SU-DHL-6 (cell line): Measurements from ENCODE around the gene SLC4A7.

Experiments
- H2AFZ ChIP-seq: fragments of 200-600 bp; sonication (generic); 2 replicates; pipeline ENCODE4 v1.6.1; 2014; ENCODE audit warnings: low read depth, mild to moderate bottlenecking, moderate library complexity, mixed read lengths, antibody characterized with exemption, low read length; ENCODE audit not compliant: severe bottlenecking
- H3F3A ChIP-seq: fragments of 200-600 bp; shearing (Covaris generic); 2 replicates; pipeline ENCODE4 v1.6.0; 2016; ENCODE audit warnings: antibody characterized with exemption, mild to moderate bottlenecking; ENCODE audit not compliant: insufficient read depth
- H3K27ac ChIP-seq: fragments of 200-600 bp; sonication (generic); 2 replicates; pipeline ENCODE4 v1.5.1; 2016; ENCODE audit warnings: low read depth, mild to moderate bottlenecking, low read length, moderate library complexity, mixed read lengths
- H3K27me3 ChIP-seq: fragments of 200-600 bp; sonication (generic), shearing (Covaris generic); 2 replicates; pipeline ENCODE4 v1.6.0; 2014; ENCODE audit warnings: mild to moderate bottlenecking, low read length
- H3K36me3 ChIP-seq: fragments of 200-600 bp; sonication (generic); 2 replicates; pipeline ENCODE4 v1.6.1; 2014; ENCODE audit warnings: mild to moderate bottlenecking, low read length, mixed read lengths
- H3K4me2 ChIP-seq: fragments of 300-600, 200-600 bp; shearing (Covaris generic), sonication (generic); 2 replicates; pipeline ENCODE4 v1.6.0; 2014; ENCODE audit warnings: low read length, low read depth, mild to moderate bottlenecking; ENCODE audit not compliant: poor library complexity, severe bottlenecking
- H3K4me3 ChIP-seq: fragments of 200-600 bp; sonication (generic); 2 replicates; pipeline ENCODE4 v1.5.1; 2014; ENCODE audit warnings: antibody characterized with exemption, low read length, mild to moderate bottlenecking, mixed read lengths; ENCODE audit not compliant: insufficient read depth, poor library complexity, severe bottlenecking
- H3K79me2 ChIP-seq: fragments of 200-600 bp; sonication (generic); 2 replicates; pipeline ENCODE4 v1.6.1; 2014; ENCODE audit warnings: mild to moderate bottlenecking, low read length, moderate library complexity; ENCODE audit not compliant: insufficient read depth
- H3K9ac ChIP-seq: fragments of 200-600 bp; sonication (generic); 2 replicates; pipeline ENCODE4 v1.7.0; 2014; ENCODE audit warnings: mild to moderate bottlenecking, low read length
- H3K9me2 ChIP-seq: fragments of 200-600 bp; sonication (generic); replicated peaks from 2 replicates; pipeline ENCODE4 v1.6.1; 2014; ENCODE audit warnings: low read length; ENCODE audit not compliant: insufficient read depth
- H3K9me3 ChIP-seq: fragments of 200-600 bp; sonication (generic); 2 replicates; pipeline ENCODE4 v1.6.1; 2014; ENCODE audit warnings: low read length, mixed read lengths; ENCODE audit not compliant: insufficient read depth
- H4K20me1 ChIP-seq: fragments of 200-600 bp; sonication (generic); 2 replicates; pipeline ENCODE4 v1.6.1; 2014; ENCODE audit warnings: low read depth, mild to moderate bottlenecking, antibody characterized with exemption, low read length, moderate library complexity, mixed read lengths
- EZH2phosphoT487 ChIP-seq: fragments of 200-600 bp; sonication (generic), shearing (Covaris generic); conservative IDR thresholded peaks from 2 replicates; pipeline ENCODE4 v1.6.1; 2018; ENCODE audit warnings: mild to moderate bottlenecking, antibody characterized with exemption, low read length, moderate library complexity, mixed read lengths
- TF ChIP-seq, protein P1 (sequence below): fragments of 200-600 bp; sonication (generic); IDR thresholded peaks from one replicate; pipeline ENCODE4 v1.5.1; 2017; ENCODE audit warnings: antibody characterized with exemption, mild to moderate bottlenecking, low read length, moderate library complexity; ENCODE audit not compliant: insufficient read depth, poor library complexity, severe bottlenecking

SLC4A7 gene

DNA sequence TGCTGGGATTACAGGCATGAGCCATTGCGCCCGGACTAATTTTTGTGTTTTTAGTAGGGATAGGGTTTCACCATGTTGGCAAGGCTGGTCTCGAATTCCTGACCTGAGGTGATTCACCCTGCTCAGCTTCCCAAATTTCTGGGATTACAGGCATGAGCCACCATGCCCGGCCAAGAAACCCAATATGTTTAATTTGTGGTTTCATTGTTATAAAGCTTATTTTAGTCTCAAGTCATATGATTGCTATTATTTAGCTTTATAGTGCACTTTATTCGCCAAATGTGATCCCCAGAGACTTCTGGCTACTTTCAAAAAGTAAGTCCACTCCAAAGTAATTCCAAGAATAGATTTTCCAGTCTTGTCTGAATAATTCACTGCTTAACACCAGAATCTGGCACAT lies 19.3 kb upstream of the SLC4A7 start:
- H3K27ac ChIP-seq: no peak overlapping the region
- no peak overlapping the region for H3K4me3 ChIP-seq
- no peaks in the 10 kb centered on the region for H3K27me3 ChIP-seq
- no peaks in the 10 kb centered on the region for H3F3A ChIP-seq
- no peaks in the 10 kb centered on the region for H4K20me1 ChIP-seq
- H3K79me2 ChIP-seq: no peaks in the 10 kb centered on the region
- no peaks in the 10 kb centered on the region for H3K9me3 ChIP-seq
- TF ChIP-seq EZH2phosphoT487: no peak
- TF ChIP-seq, protein P1, sequence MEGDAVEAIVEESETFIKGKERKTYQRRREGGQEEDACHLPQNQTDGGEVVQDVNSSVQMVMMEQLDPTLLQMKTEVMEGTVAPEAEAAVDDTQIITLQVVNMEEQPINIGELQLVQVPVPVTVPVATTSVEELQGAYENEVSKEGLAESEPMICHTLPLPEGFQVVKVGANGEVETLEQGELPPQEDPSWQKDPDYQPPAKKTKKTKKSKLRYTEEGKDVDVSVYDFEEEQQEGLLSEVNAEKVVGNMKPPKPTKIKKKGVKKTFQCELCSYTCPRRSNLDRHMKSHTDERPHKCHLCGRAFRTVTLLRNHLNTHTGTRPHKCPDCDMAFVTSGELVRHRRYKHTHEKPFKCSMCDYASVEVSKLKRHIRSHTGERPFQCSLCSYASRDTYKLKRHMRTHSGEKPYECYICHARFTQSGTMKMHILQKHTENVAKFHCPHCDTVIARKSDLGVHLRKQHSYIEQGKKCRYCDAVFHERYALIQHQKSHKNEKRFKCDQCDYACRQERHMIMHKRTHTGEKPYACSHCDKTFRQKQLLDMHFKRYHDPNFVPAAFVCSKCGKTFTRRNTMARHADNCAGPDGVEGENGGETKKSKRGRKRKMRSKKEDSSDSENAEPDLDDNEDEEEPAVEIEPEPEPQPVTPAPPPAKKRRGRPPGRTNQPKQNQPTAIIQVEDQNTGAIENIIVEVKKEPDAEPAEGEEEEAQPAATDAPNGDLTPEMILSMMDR: no peak
- H3K36me3 ChIP-seq: no peaks in the 10 kb centered on the region
- H3K4me2 ChIP-seq: no peak overlapping the region
- no peak overlapping the region for H2AFZ ChIP-seq
- no peak overlapping the region for H3K9ac ChIP-seq
- H3K9me2 ChIP-seq: no peaks in the 10 kb centered on the region

DNA sequence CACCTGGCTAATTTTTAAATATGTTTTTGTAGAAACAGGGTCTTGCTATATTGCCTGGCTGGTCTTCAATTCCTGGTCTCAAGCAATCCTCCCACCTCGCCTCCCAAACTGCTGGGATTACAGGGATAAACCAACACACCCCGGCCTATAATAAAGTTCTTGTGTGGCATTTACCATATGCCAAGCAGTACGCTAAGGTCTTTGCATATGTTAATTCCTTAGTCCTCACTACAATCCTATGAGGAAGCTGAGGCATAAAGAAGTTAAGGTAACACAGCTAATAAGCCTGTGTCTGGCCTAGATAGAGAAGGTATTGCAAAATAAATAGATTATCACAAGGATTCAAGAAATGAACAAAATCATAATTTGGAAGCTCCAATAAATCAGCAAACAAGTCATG lies 17.6 kb upstream of the SLC4A7 start:
- no peaks in the 10 kb centered on the region for H3K79me2 ChIP-seq
- H3K9me3 ChIP-seq: no peaks in the 10 kb centered on the region
- H3F3A ChIP-seq: no peaks in the 10 kb centered on the region
- no peak overlapping the region for H3K4me2 ChIP-seq
- no peaks in the 10 kb centered on the region for H3K36me3 ChIP-seq
- H3K27ac ChIP-seq: no peak overlapping the region
- H3K9ac ChIP-seq: no peak overlapping the region
- no peak overlapping the region for H2AFZ ChIP-seq
- H3K4me3 ChIP-seq: no peak overlapping the region
- H4K20me1 ChIP-seq: no peaks in the 10 kb centered on the region
- no peak for TF ChIP-seq EZH2phosphoT487
- TF ChIP-seq, protein P1: no peak
- H3K9me2 ChIP-seq: no peaks in the 10 kb centered on the region
- H3K27me3 ChIP-seq: no peaks in the 10 kb centered on the region

DNA sequence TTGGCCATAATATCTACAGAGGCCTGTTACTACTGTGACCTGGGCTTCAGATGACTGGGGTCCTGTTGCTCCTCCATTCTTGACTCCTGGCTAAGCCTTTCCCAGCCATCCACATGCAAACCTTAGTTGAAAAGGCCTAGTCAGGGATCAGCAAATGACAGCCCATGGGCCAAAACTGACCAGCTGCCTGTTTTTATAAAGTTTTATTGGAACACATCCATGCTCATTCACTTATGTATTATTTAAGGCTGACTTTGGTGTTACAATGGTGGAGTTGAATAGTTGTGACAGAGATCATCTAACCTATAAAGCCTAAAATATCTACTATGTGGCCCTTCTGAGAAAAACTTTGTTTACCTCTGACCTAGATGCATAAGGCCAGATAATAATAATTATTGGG lies 16.8 kb upstream of the SLC4A7 start:
- no peak overlapping the region for H3K4me2 ChIP-seq
- H3K9ac ChIP-seq: no peak overlapping the region
- TF ChIP-seq, protein P1: no peak
- no peak for TF ChIP-seq EZH2phosphoT487
- H3F3A ChIP-seq: no peaks in the 10 kb centered on the region
- no peaks in the 10 kb centered on the region for H3K79me2 ChIP-seq
- no peaks in the 10 kb centered on the region for H3K9me3 ChIP-seq
- H3K9me2 ChIP-seq: no peaks in the 10 kb centered on the region
- H3K4me3 ChIP-seq: no peak overlapping the region
- H2AFZ ChIP-seq: no peak overlapping the region
- no peaks in the 10 kb centered on the region for H3K27me3 ChIP-seq
- H3K27ac ChIP-seq: no peak overlapping the region
- no peaks in the 10 kb centered on the region for H4K20me1 ChIP-seq
- no peaks in the 10 kb centered on the region for H3K36me3 ChIP-seq

DNA sequence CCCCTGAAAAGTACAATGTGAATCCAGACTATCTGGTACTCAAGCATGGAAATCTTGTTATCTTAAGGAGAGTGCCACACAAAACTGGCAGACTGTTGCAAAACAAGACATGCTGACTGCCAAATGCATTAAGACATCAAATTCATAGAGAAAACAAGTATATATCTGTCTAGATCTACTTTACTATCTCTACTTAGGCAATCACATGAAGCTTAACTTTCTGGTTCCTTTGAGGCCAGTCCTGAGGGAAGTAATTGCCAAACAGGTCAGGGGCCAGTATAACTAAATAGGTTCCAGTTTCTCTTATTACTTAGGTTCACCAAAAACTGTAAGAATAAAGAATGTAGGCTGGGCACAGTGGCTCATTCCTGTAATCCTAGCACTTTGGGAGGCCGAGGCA lies 15.9 kb upstream of the SLC4A7 start:
- TF ChIP-seq EZH2phosphoT487: no peak
- TF ChIP-seq, protein P1: no peak
- Histone ChIP-seq H3K27me3 (no peaks in the 10 kb centered on the region), H3K36me3 (no peaks in the 10 kb centered on the region)

More for the DNA sequence above, 15.9 kb upstream of the SLC4A7 start:
- H3K9ac ChIP-seq: no peak overlapping the region
- no peaks in the 10 kb centered on the region for H4K20me1 ChIP-seq
- H2AFZ ChIP-seq: no peak overlapping the region
- no peaks in the 10 kb centered on the region for H3F3A ChIP-seq
- no peak overlapping the region for H3K27ac ChIP-seq
- H3K9me2 ChIP-seq: no peaks in the 10 kb centered on the region
- no peak overlapping the region for H3K4me2 ChIP-seq
- no peaks in the 10 kb centered on the region for H3K79me2 ChIP-seq
- H3K4me3 ChIP-seq: no peak overlapping the region
- H3K9me3 ChIP-seq: no peaks in the 10 kb centered on the region
